SK-N-SH (cell line): ENCODE results near the gene DVL1. TPM values are rescaled to one million over a fixed set of nuclear protein-coding genes. Genes with fewer than 3 reads are reported as not detected.

ENCODE experiments used
- CTCF ChIA-PET: fragments of 300-600, 350-600 bp; formaldehyde crosslinking; extraction: SDS; loops from one replicate; lab custom pipeline; 2021; lab: Yijun Ruan, JAX
- POLR2A ChIA-PET: fragments of 350-600 bp; sonication (Branson Sonifier 250); formaldehyde crosslinking; extraction: SDS; loops from one replicate; lab custom pipeline; 2020; ENCODE audit warnings: antibody characterized with exemption, inconsistent platforms; lab: Yijun Ruan, JAX
- DNase-seq: peaks from one replicate; pipeline ENCODE4 v3.0.0; 2012
- H2AFZ ChIP-seq: fragments of 200-600 bp; sonication (generic); 2 replicates; pipeline ENCODE4 v1.8.1; 2016; ENCODE audit warnings: antibody characterized with exemption, mild to moderate bottlenecking, low read depth
- H3F3A ChIP-seq: fragments of 200-600 bp; sonication (generic); replicated peaks from 2 replicates; pipeline ENCODE3; 2016; ENCODE audit warnings: antibody characterized with exemption, mild to moderate bottlenecking; ENCODE audit not compliant: insufficient read depth
- H3K27ac ChIP-seq, 2 experiments: fragments of 200-500 bp in 1 of 2; fragments of 200-600 bp in 1 of 2; sonication (Bioruptor generic) in 1 of 2; sonication (generic), shearing (Covaris generic) in 1 of 2; 2 replicates each; pipeline versions ENCODE4 v1.5.1 to v1.6.1; 2014 to 2016; ENCODE audit warnings: low read depth in 2 of 2, inconsistent platforms in 1 of 2, low read length in 1 of 2, mild to moderate bottlenecking in 1 of 2, mixed read lengths in 1 of 2
- H3K27me3 ChIP-seq: fragments of 200-600 bp; sonication (generic), shearing (Covaris generic); 2 replicates; pipeline ENCODE4 v1.6.1; 2016; ENCODE audit warnings: mixed run types; ENCODE audit not compliant: insufficient read depth
- H3K36me3 ChIP-seq, 2 experiments: fragments of 200-500 bp in 1 of 2; fragments of 200-600 bp in 1 of 2; sonication (Bioruptor generic) in 1 of 2; sonication (generic) in 1 of 2; replicated peaks in 1 of 2; 2 replicates each; pipeline versions ENCODE3 to v1.5.1; 2014 to 2016; ENCODE audit warnings: low read length in 1 of 2, mild to moderate bottlenecking in 1 of 2; ENCODE audit not compliant: insufficient read depth in 2 of 2, control insufficient read depth in 1 of 2
- H3K4me1 ChIP-seq, 2 experiments: fragments of 200-500 bp in 1 of 2; fragments of 200-600 bp in 1 of 2; sonication (Bioruptor generic) in 1 of 2; sonication (generic), shearing (Covaris generic) in 1 of 2; 2 replicates each; pipeline versions ENCODE4 v1.5.1 to v1.6.1; 2014 to 2016; ENCODE audit warnings: low read depth in 1 of 2, low read length in 1 of 2, mixed run types in 1 of 2; ENCODE audit not compliant: insufficient read depth in 2 of 2, control insufficient read depth in 1 of 2
- H3K4me2 ChIP-seq: fragments of 200-600 bp; sonication (generic), shearing (Covaris generic); 2 replicates; pipeline ENCODE4 v1.6.1; 2017; ENCODE audit warnings: mixed run types
- H3K4me3 ChIP-seq, 2 experiments: fragments of 200-500 bp in 1 of 2; fragments of 200-600 bp in 1 of 2; sonication (Bioruptor generic) in 1 of 2; sonication (generic), shearing (Covaris generic) in 1 of 2; 2 replicates each; pipeline versions ENCODE4 v1.5.1 to v1.8.1; 2014 to 2016; ENCODE audit warnings: low read depth in 2 of 2, inconsistent platforms in 1 of 2, low read length in 1 of 2, mild to moderate bottlenecking in 1 of 2, mixed read lengths in 1 of 2, moderate library complexity in 1 of 2
- H3K79me2 ChIP-seq: fragments of 200-600 bp; sonication (generic); 2 replicates; pipeline ENCODE4 v1.8.1; 2017; ENCODE audit warnings: mild to moderate bottlenecking; ENCODE audit not compliant: insufficient read depth
- H3K9ac ChIP-seq: fragments of 200-600 bp; sonication (generic); 2 replicates; pipeline ENCODE4 v1.6.1; 2017; ENCODE audit warnings: mixed run types
- H3K9me2 ChIP-seq: fragments of 200-600 bp; sonication (generic); 2 replicates; pipeline ENCODE4 v1.6.1; 2017; ENCODE audit warnings: mixed run types
- H3K9me3 ChIP-seq: fragments of 200-600 bp; sonication (generic); 2 replicates; pipeline ENCODE4 v1.6.1; 2017; ENCODE audit warnings: mixed run types, mild to moderate bottlenecking, moderate library complexity
- H4K20me1 ChIP-seq: fragments of 200-600 bp; sonication (generic); 2 replicates; pipeline ENCODE4 v1.6.1; 2017; ENCODE audit warnings: mild to moderate bottlenecking, mixed run types; ENCODE audit not compliant: insufficient read depth
- ELF1 ChIP-seq: IDR thresholded peaks from 2 replicates; pipeline ENCODE4 v1.4.0; 2012
- EP300 ChIP-seq, 2 experiments: IDR thresholded peaks; 2 replicates each; pipeline versions ENCODE4 v1.4.0 to v1.6.1; 2012; ENCODE audit warnings: borderline replicate concordance in 1 of 2, low read depth in 1 of 2, low read length in 1 of 2
- EZH2phosphoT487 ChIP-seq: fragments of 200-600 bp; sonication (generic); IDR thresholded peaks from 2 replicates; pipeline ENCODE4 v1.6.1; 2017; ENCODE audit warnings: low read depth, mixed run types, mild to moderate bottlenecking, antibody characterized with exemption, moderate library complexity, borderline replicate concordance
- FOXM1 ChIP-seq: IDR thresholded peaks from 2 replicates; pipeline ENCODE4 v1.4.0; 2012; ENCODE audit warnings: low read depth, mild to moderate bottlenecking
- GABPA ChIP-seq: IDR thresholded peaks from 2 replicates; pipeline ENCODE4 v1.4.0; 2012; ENCODE audit warnings: low read depth, mild to moderate bottlenecking
- MXI1 ChIP-seq: IDR thresholded peaks from 2 replicates; pipeline ENCODE4 v1.6.1; 2012; ENCODE audit warnings: mild to moderate bottlenecking, low read depth, low read length, improper control_type of control experiment
- NRF1 ChIP-seq: IDR thresholded peaks from 2 replicates; pipeline ENCODE4 v1.6.1; 2012; ENCODE audit warnings: low read depth, mild to moderate bottlenecking, low read length
- RFX5 ChIP-seq: IDR thresholded peaks from 2 replicates; pipeline ENCODE4 v1.6.1; 2012; ENCODE audit warnings: mild to moderate bottlenecking, improper control_type of control experiment, low read length
- RXRA ChIP-seq: IDR thresholded peaks from 2 replicates; pipeline ENCODE4 v1.4.0; 2012; ENCODE audit warnings: low read depth, mild to moderate bottlenecking, borderline replicate concordance
- SIN3A ChIP-seq: IDR thresholded peaks from 2 replicates; pipeline ENCODE4 v1.6.1; 2012; ENCODE audit warnings: low read depth, mild to moderate bottlenecking, low read length, moderate library complexity, borderline replicate concordance
- TAF1 ChIP-seq: IDR thresholded peaks from 2 replicates; pipeline ENCODE4 v1.6.1; 2012; ENCODE audit warnings: low read depth, mild to moderate bottlenecking, low read length, moderate library complexity, borderline replicate concordance
- TEAD4 ChIP-seq: IDR thresholded peaks from 2 replicates; pipeline ENCODE4 v1.4.0; 2012; ENCODE audit warnings: mild to moderate bottlenecking, borderline replicate concordance; ENCODE audit not compliant: insufficient read depth
- WGBS: methylation state at CpG from one replicate; pipeline ENCODE4 v1.1.6; 2017; ENCODE audit warnings: low lambda C conversion rate; 5-methylcytosine and 5-hydroxymethylcytosine counted together
- polyA plus RNA-seq, 3 experiments: library from polyadenylated mRNA; depleted of rRNA; stranded (reverse); fragments of >200 nt; gene quantifications; 2 replicates each; pipeline ENCODE4 v1.2.3, GENCODE V29; 2012
- TF ChIP-seq, protein P1 (sequence below): IDR thresholded peaks from 2 replicates; pipeline ENCODE4 v1.4.0; 2012; ENCODE audit warnings: low read depth, borderline replicate concordance
- TF ChIP-seq, protein P2 (sequence below): fragments of 150-350 bp; IDR thresholded peaks from 2 replicates; pipeline ENCODE4 v1.6.1; 2017; ENCODE audit warnings: antibody characterized with exemption, low read length, low read depth, borderline replicate concordance
- TF ChIP-seq, protein P3 (sequence below): IDR thresholded peaks from 2 replicates; pipeline ENCODE4 v1.4.0; 2012; ENCODE audit warnings: low read depth, borderline replicate concordance
- TF ChIP-seq, protein P4 (sequence below): fragments of 200-600 bp; sonication (generic); IDR thresholded peaks from 2 replicates; pipeline ENCODE4 v1.6.1; 2017; ENCODE audit warnings: antibody characterized with exemption, mild to moderate bottlenecking, moderate library complexity
- TF ChIP-seq, protein P5 (sequence below): IDR thresholded peaks from 2 replicates; pipeline ENCODE4; 2012

The DVL1 gene
- polyA plus RNA-seq, 1 of the 3 experiments (the other 2 are of a cell fraction), result 32.0 TPM

- 82% methylated on average over 13 of the region's 14 CpGs for whole genome bisulfite sequencing
- H3K36me3 ChIP-seq, result peaks cover 2 to 36% of the 10 kb centered on the region in 2 experiments
- TF ChIP-seq NRF1 (no peak), FOXM1 (no peak), ELF1 (no peak), RXRA (no peak), EZH2phosphoT487 (no peak), GABPA (no peak)
- TF ChIP-seq, protein P1, sequence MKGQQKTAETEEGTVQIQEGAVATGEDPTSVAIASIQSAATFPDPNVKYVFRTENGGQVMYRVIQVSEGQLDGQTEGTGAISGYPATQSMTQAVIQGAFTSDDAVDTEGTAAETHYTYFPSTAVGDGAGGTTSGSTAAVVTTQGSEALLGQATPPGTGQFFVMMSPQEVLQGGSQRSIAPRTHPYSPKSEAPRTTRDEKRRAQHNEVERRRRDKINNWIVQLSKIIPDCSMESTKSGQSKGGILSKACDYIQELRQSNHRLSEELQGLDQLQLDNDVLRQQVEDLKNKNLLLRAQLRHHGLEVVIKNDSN, result no peak
- TF ChIP-seq, protein P2, sequence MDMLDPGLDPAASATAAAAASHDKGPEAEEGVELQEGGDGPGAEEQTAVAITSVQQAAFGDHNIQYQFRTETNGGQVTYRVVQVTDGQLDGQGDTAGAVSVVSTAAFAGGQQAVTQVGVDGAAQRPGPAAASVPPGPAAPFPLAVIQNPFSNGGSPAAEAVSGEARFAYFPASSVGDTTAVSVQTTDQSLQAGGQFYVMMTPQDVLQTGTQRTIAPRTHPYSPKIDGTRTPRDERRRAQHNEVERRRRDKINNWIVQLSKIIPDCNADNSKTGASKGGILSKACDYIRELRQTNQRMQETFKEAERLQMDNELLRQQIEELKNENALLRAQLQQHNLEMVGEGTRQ, result no peak
- TF ChIP-seq, protein P3, sequence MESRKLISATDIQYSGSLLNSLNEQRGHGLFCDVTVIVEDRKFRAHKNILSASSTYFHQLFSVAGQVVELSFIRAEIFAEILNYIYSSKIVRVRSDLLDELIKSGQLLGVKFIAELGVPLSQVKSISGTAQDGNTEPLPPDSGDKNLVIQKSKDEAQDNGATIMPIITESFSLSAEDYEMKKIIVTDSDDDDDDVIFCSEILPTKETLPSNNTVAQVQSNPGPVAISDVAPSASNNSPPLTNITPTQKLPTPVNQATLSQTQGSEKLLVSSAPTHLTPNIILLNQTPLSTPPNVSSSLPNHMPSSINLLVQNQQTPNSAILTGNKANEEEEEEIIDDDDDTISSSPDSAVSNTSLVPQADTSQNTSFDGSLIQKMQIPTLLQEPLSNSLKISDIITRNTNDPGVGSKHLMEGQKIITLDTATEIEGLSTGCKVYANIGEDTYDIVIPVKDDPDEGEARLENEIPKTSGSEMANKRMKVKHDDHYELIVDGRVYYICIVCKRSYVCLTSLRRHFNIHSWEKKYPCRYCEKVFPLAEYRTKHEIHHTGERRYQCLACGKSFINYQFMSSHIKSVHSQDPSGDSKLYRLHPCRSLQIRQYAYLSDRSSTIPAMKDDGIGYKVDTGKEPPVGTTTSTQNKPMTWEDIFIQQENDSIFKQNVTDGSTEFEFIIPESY, result no peak
- TF ChIP-seq, all 33 proteins: peak for 0
- Histone ChIP-seq H3K4me3 (no peak overlapping the region), H3K79me2 (peaks cover 80% of the 10 kb centered on the region), H3K9me2 (no peaks in the 10 kb centered on the region), H3F3A (peaks cover 12% of the 10 kb centered on the region), H3K9me3 (no peaks in the 10 kb centered on the region), H3K4me2 (no peak overlapping the region), H2AFZ (no peak overlapping the region), H3K27me3 (no peaks in the 10 kb centered on the region), H3K9ac (no peak overlapping the region), H3K27ac (no peak overlapping the region), H3K4me1 (peaks cover 4 to 24% of the 10 kb centered on the region in 2 experiments; a peak in 2 of 4 replicates), H4K20me1 (peaks cover 54% of the 10 kb centered on the region)
- POLR2A ChIA-PET, result no interaction called here
- DNase-seq, result no peak
- CTCF ChIA-PET, result no interaction called here
These were observed 26.8 kb downstream of the DVL1 start for GRCh38 chr1:1322418-1322817.

GRCh38 chr1:1321477-1321876, 27.7 kb downstream of the DVL1 start:
- H3K9me2 ChIP-seq, result no peaks in the 10 kb centered on the region
- H4K20me1 ChIP-seq, result peaks cover 55% of the 10 kb centered on the region
- no peak overlapping the region for H3K27ac ChIP-seq
- DNase-seq, result no peak
- no peaks in the 10 kb centered on the region for H3K9me3 ChIP-seq
- H3K36me3 ChIP-seq, result peaks cover 8 to 33% of the 10 kb centered on the region in 2 experiments
- ChIA-PET CTCF (interaction anchor here (1.3 to 1.8 kb wide), 3 partner anchors 16 to 30 kb away, joined by 3 to 5 read pairs (median 4); no protein-coding TSS in a partner anchor), POLR2A (no interaction called here)
- H3K4me1 ChIP-seq, result peaks cover 4 to 24% of the 10 kb centered on the region in 2 experiments; a peak in 2 of 4 replicates
- H3K4me2 ChIP-seq, result no peak overlapping the region
- no peak overlapping the region for H3K4me3 ChIP-seq
- no peak overlapping the region for H3K9ac ChIP-seq
- no peak overlapping the region for H2AFZ ChIP-seq
- peaks cover 14% of the 10 kb centered on the region for H3F3A ChIP-seq
- H3K79me2 ChIP-seq, result peaks cover 84% of the 10 kb centered on the region
- WGBS, result no CpG with 5 or more reads among the region's 8 CpGs
- H3K27me3 ChIP-seq, result no peaks in the 10 kb centered on the region
- no peak for TF ChIP-seq FOXM1
- TF ChIP-seq EP300 (IDR thresholded peaks at IDR 0.05; ENCODE audit: borderline replicate concordance in 1 of 2, low read depth in 1 of 2, low read length in 1 of 2), result no peak
- TF ChIP-seq MXI1, result no peak
- TF ChIP-seq RXRA, result no peak
- no peak for TF ChIP-seq TEAD4
- no peak for TF ChIP-seq EZH2phosphoT487
- TF ChIP-seq ELF1, result no peak
- no peak for TF ChIP-seq GABPA
- TF ChIP-seq SIN3A, result no peak
- TF ChIP-seq TAF1, result no peak
- TF ChIP-seq, protein P4, sequence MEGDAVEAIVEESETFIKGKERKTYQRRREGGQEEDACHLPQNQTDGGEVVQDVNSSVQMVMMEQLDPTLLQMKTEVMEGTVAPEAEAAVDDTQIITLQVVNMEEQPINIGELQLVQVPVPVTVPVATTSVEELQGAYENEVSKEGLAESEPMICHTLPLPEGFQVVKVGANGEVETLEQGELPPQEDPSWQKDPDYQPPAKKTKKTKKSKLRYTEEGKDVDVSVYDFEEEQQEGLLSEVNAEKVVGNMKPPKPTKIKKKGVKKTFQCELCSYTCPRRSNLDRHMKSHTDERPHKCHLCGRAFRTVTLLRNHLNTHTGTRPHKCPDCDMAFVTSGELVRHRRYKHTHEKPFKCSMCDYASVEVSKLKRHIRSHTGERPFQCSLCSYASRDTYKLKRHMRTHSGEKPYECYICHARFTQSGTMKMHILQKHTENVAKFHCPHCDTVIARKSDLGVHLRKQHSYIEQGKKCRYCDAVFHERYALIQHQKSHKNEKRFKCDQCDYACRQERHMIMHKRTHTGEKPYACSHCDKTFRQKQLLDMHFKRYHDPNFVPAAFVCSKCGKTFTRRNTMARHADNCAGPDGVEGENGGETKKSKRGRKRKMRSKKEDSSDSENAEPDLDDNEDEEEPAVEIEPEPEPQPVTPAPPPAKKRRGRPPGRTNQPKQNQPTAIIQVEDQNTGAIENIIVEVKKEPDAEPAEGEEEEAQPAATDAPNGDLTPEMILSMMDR, result no peak
- TF ChIP-seq, protein P3, result no peak
- TF ChIP-seq, protein P5, sequence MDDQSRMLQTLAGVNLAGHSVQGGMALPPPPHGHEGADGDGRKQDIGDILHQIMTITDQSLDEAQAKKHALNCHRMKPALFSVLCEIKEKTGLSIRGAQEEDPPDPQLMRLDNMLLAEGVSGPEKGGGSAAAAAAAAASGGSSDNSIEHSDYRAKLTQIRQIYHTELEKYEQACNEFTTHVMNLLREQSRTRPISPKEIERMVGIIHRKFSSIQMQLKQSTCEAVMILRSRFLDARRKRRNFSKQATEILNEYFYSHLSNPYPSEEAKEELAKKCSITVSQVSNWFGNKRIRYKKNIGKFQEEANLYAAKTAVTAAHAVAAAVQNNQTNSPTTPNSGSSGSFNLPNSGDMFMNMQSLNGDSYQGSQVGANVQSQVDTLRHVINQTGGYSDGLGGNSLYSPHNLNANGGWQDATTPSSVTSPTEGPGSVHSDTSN, result no peak
- TF ChIP-seq RFX5, result no peak
